Heart left ventricle (tissue), 16 donors: ENCODE measurements around the gene PGBD5. TPM values are rescaled to one million over a fixed set of nuclear protein-coding genes. Genes with fewer than 3 reads are reported as not detected.

ENCODE experiments used
- ATAC-seq, 4 donors: fragments of 200-7000 bp; cut with Tn5 transposase; one replicate each; pipeline ENCODE4 v1.9.1; 2020 to 2022; ENCODE audit warnings: moderate library complexity in 4 of 4, mild to moderate bottlenecking in 3 of 4, moderate number of reproducible peaks in 1 of 4
- DNase-seq, 5 donors: peaks; one replicate each; pipeline ENCODE4 v3.0.0-alpha.2; 2020
- H3K27ac ChIP-seq, 12 donors: fragments of 200-600 bp; sonication (generic) in 4 of 12; one replicate each; pipeline versions ENCODE4 v1.5.0 to v1.8.0; 2016 to 2022; ENCODE audit warnings: mild to moderate bottlenecking in 2 of 12
- H3K27me3 ChIP-seq, 9 donors: fragments of 200-600 bp; sonication (generic) in 2 of 9; one replicate each; pipeline versions ENCODE4 v1.5.1 to v1.8.0; 2016 to 2022; ENCODE audit warnings: mild to moderate bottlenecking in 3 of 9
- H3K36me3 ChIP-seq, 9 donors: fragments of 200-600 bp; sonication (generic) in 2 of 9; one replicate each; pipeline versions ENCODE4 v1.5.0 to v1.8.0; 2018 to 2022; ENCODE audit warnings: mild to moderate bottlenecking in 2 of 9
- H3K4me1 ChIP-seq, 12 donors: fragments of 200-600 bp; sonication (generic) in 4 of 12; one replicate each; pipeline versions ENCODE4 v1.5.0 to v1.8.0; 2016 to 2022; ENCODE audit warnings: mild to moderate bottlenecking in 3 of 12
- H3K4me3 ChIP-seq, 12 donors: fragments of 200-600 bp; sonication (generic) in 4 of 12; one replicate each; pipeline versions ENCODE4 v1.5.0 to v1.8.0; 2017 to 2022; ENCODE audit warnings: mild to moderate bottlenecking in 9 of 12, moderate library complexity in 4 of 12
- H3K9me3 ChIP-seq, 12 donors: fragments of 200-600 bp; sonication (generic) in 4 of 12; one replicate each; pipeline versions ENCODE4 v1.5.0 to v1.8.0; 2016 to 2022; ENCODE audit warnings: mild to moderate bottlenecking in 1 of 12
- CTCF ChIP-seq, 12 donors: fragments of 200-600 bp; sonication (generic) in 4 of 12; IDR thresholded peaks; one replicate each; pipeline versions ENCODE4 v1.5.0 to v1.8.0; 2018 to 2022; ENCODE audit warnings: antibody characterized with exemption in 12 of 12, mild to moderate bottlenecking in 5 of 12
- POLR2A ChIP-seq, 2 donors: fragments of 450-650 bp; IDR thresholded peaks; one replicate each; pipeline ENCODE4 v1.6.1; 2017; ENCODE audit warnings: antibody characterized with exemption in 2 of 2, mild to moderate bottlenecking in 2 of 2, moderate library complexity in 2 of 2
- WGBS, 4 donors: extraction: QIAGEN DNeasy Blood & Tissue Kit in 2 of 4; methylation state at CpG; one replicate each; pipeline versions ENCODE4 v1.1.5 to v1.1.7; 2013 to 2018; 5-methylcytosine and 5-hydroxymethylcytosine counted together
- intact Hi-C, 10 donors: fragments of 100-400 bp; cut with DNase I; formaldehyde crosslinking; loops; one replicate each; pipeline versions ENCODE4 v1.11.1 to v1.14.2; 2022
- polyA plus RNA-seq, 2 donors: library from polyadenylated mRNA; stranded (reverse); fragments of 200-250 nt; gene quantifications; one replicate each; pipeline ENCODE4 v1.2.3, GENCODE V29; 2013
- total RNA-seq, 9 donors: library from RNA; depleted of rRNA in 2 of 9; stranded (reverse); fragments of >200 nt in 2 of 9; fragmentation: NEBNext Ultra II Directional in 3 of 9; extraction: Animal tissue kit (Norgen Biotek cat#: 25700) in 3 of 9; gene quantifications; one replicate each; pipeline versions ENCODE4 v1.1.0 to v1.2.4, GENCODE V29; 2016 to 2023
- donor health status: ischemic (EF 13 %, LVEDD 7.1; RV severe dilation, severe dysfunction).
- donor health status: healthy with polysubstance abuse.
- donor health status: DM: no; HTN: yes; CAD: no.
- donor health status: DM: no; HTN: no; CAD: no.
- donor health status: ischemic (EF 25% LVEDD 6.9; RV normal size, moderate dysfunction).
- donor health status: ischemic (EF 25% LVEDD 5.7; RV mildly dilated, moderate dysfunction).
- donor health status: healthy.
- donor health status: DM: yes; HTN: yes; CAD: no.
- donor health status: ischemic (EF 35%, LVEDD 5.7; RV mildly dilated, moderate dysfunction).
- donor health status: nonischemic (EF 11% LVEDD 7.7; RV severe dilation, severe dysfunction).
- donor health status: DM: yes; HTN: yes; CAD: no.
- donor health status: PGD.
- donor health status: ischemic (EF 29% LVEDD 5.4; RV normal size, mild dysfunction).
- donor health status: nonischemic (EF 23%, LVEDD 6.1; RV moderate dilation, normal function).

The PGBD5 gene
- total and polyA plus RNA-seq, 11 donors = 1.3 to 16.1 (median 6.3) TPM

- ATAC-seq (peak in 3 of 4 donors; percentile 34 to 38 (median 38)), DNase-seq (no peak)
- Histone ChIP-seq H3K36me3 (no peaks in the 10 kb centered on the region), H3K27ac (no peak overlapping the region), H3K27me3 (no peaks in the 10 kb centered on the region), H3K4me3 (no peak overlapping the region), H3K9me3 (no peaks in the 10 kb centered on the region), H3K4me1 (peaks cover 0 to 8% (median 2%) of the 10 kb centered on the region in 12 donors)
- intact Hi-C loops = no loop called here
- 38 to 54% (median 42%) methylated on average over 3 of the region's 3 CpGs for WGBS, 4 donors
- TF ChIP-seq CTCF (IDR thresholded peaks at IDR 0.05) (no peak), POLR2A (IDR thresholded peaks at IDR 0.05) (no peak)
Observed at GRCh38 chr1:230334447-230334837, 91.7 kb downstream of the PGBD5 start.

GRCh38 chr1:230333590-230334446, 92.3 kb downstream of the PGBD5 start:
- intact Hi-C loops = no loop called here
- H3K4me1 ChIP-seq = peaks cover 0 to 8% (median 2%) of the 10 kb centered on the region in 12 donors
- DNase-seq (no peak), ATAC-seq (peak in 2 of 4 donors; percentile 4 to 14)
- H3K27ac ChIP-seq = no peak overlapping the region
- no peaks in the 10 kb centered on the region for H3K36me3 ChIP-seq
- H3K9me3 ChIP-seq = no peaks in the 10 kb centered on the region
- WGBS, 4 donors = 81 to 83% (median 82%) methylated on average over 20 of the region's 20 CpGs
- H3K27me3 ChIP-seq = no peaks in the 10 kb centered on the region
- TF ChIP-seq CTCF (IDR thresholded peaks at IDR 0.05) = no peak
- TF ChIP-seq POLR2A (IDR thresholded peaks at IDR 0.05) = no peak
- H3K4me3 ChIP-seq = no peak overlapping the region

- ATAC-seq = peak in 2 of 4 donors; percentile 31 to 40
- intact Hi-C loops = no loop called here
- no peak for TF ChIP-seq POLR2A (IDR thresholded peaks at IDR 0.05)
- no peak for TF ChIP-seq CTCF (IDR thresholded peaks at IDR 0.05)
- Histone ChIP-seq H3K27me3 (no peaks in the 10 kb centered on the region), H3K9me3 (no peaks in the 10 kb centered on the region), H3K4me3 (peak overlapping the region in 3 of 12 donors; percentile 10 to 26 (median 21)), H3K4me1 (peaks cover 0 to 8% (median 2%) of the 10 kb centered on the region in 12 donors), H3K36me3 (no peaks in the 10 kb centered on the region), H3K27ac (no peak overlapping the region)
- 78 to 95% (median 86%) methylated on average over 29 of the region's 29 CpGs for WGBS, 4 donors
- DNase-seq = no peak
Observed at GRCh38 chr1:230332575-230333066, 93.5 kb downstream of the PGBD5 start.

GRCh38 chr1:230332061-230332460, 94.1 kb downstream of the PGBD5 start:
- ATAC-seq = no peak
- H3K4me3 ChIP-seq = peak overlapping the region in 2 of 12 donors; percentile 8 to 21
- H3K36me3 ChIP-seq = no peaks in the 10 kb centered on the region
- H3K4me1 ChIP-seq = peaks cover 0 to 10% (median 2%) of the 10 kb centered on the region in 12 donors
- WGBS, 4 donors = 85 to 88% (median 85%) methylated on average over 8 of the region's 8 CpGs
- H3K27ac ChIP-seq = no peak overlapping the region
- no peak for DNase-seq
- intact Hi-C loops = no loop called here
- no peaks in the 10 kb centered on the region for H3K9me3 ChIP-seq
- no peak for TF ChIP-seq POLR2A (IDR thresholded peaks at IDR 0.05)
- no peak for TF ChIP-seq CTCF (IDR thresholded peaks at IDR 0.05)
- no peaks in the 10 kb centered on the region for H3K27me3 ChIP-seq
